Colonic mucosa (tissue), 4 donors: Measurements from ENCODE around the gene SEZ6L. TPM values are rescaled to one million over a fixed set of nuclear protein-coding genes. Genes with fewer than 3 reads are reported as not detected.

Source experiments
- DNase-seq: peaks from one replicate; pipeline ENCODE4 v3.0.0-alpha.2; 2020
- H3K27ac ChIP-seq: fragments of 200-600 bp; one replicate; pipeline ENCODE4 v1.8.0; 2021
- H3K27me3 ChIP-seq: fragments of 200-600 bp; one replicate; pipeline ENCODE4 v1.8.0; 2021
- H3K36me3 ChIP-seq: fragments of 200-600 bp; one replicate; pipeline ENCODE4 v1.8.0; 2021
- H3K4me1 ChIP-seq: fragments of 200-600 bp; one replicate; pipeline ENCODE4 v1.8.0; 2021; ENCODE audit warnings: mild to moderate bottlenecking
- H3K4me3 ChIP-seq: fragments of 200-600 bp; one replicate; pipeline ENCODE4 v1.8.0; 2021
- H3K9ac ChIP-seq, 2 donors: one replicate each; pipeline ENCODE4 v1.7.0; 2013; ENCODE audit warnings: control low read depth in 2 of 2, low read depth in 2 of 2, low read length in 2 of 2
- H3K9me3 ChIP-seq: fragments of 200-600 bp; one replicate; pipeline ENCODE4 v1.8.0; 2021
- CTCF ChIP-seq: fragments of 200-600 bp; IDR thresholded peaks from one replicate; pipeline ENCODE4 v1.8.0; 2022; ENCODE audit warnings: antibody characterized with exemption, mild to moderate bottlenecking
- intact Hi-C: fragments of 100-400 bp; cut with DNase I; formaldehyde crosslinking; loops from one replicate; pipeline ENCODE4 v1.14.1; 2022
- total RNA-seq, 2 donors: library from RNA; stranded (reverse); fragmentation: NEBNext Ultra II Directional in 1 of 2; extraction: Animal tissue kit (Norgen Biotek cat#: 25700) in 1 of 2; gene quantifications; one replicate each; pipeline ENCODE4 v1.2.1, GENCODE V29; 2021
- donor health status: healthy.
- donor health status: DM: no; HTN: no; CAD: no.
- donor health status: DM: no; HTN: no; CAD: no.

Gene SEZ6L
- total RNA-seq, 2 donors from 2014 or later, result 0.32 TPM; not detected in 1

- H3K4me3 ChIP-seq, result no peak overlapping the region
- H3K36me3 ChIP-seq, result no peaks in the 10 kb centered on the region
- H3K4me1 ChIP-seq, result no peaks in the 10 kb centered on the region
- intact Hi-C loops, result no loop called here
- no peak overlapping the region for H3K27ac ChIP-seq
- no peaks in the 10 kb centered on the region for H3K27me3 ChIP-seq
- H3K9me3 ChIP-seq, result no peaks in the 10 kb centered on the region
- TF ChIP-seq CTCF, result no peak
- no peak overlapping the region for H3K9ac ChIP-seq
- no peak for DNase-seq
Observed at GRCh38 chr22:26304730-26305129, 135.5 kb downstream of the SEZ6L start.

GRCh38 chr22:26308467-26308866, 139.2 kb downstream of the SEZ6L start:
- H3K27ac ChIP-seq, result no peak overlapping the region
- intact Hi-C loops, result no loop called here
- DNase-seq, result no peak
- no peaks in the 10 kb centered on the region for H3K27me3 ChIP-seq
- H3K4me1 ChIP-seq, result no peaks in the 10 kb centered on the region
- H3K4me3 ChIP-seq, result no peak overlapping the region
- TF ChIP-seq CTCF, result no peak
- no peak overlapping the region for H3K9ac ChIP-seq
- no peaks in the 10 kb centered on the region for H3K9me3 ChIP-seq
- no peaks in the 10 kb centered on the region for H3K36me3 ChIP-seq

GRCh38 chr22:26310616-26311015, 141.4 kb downstream of the SEZ6L start:
- H3K27me3 ChIP-seq, result no peaks in the 10 kb centered on the region
- intact Hi-C loops, result no loop called here
- H3K4me3 ChIP-seq, result no peak overlapping the region
- no peaks in the 10 kb centered on the region for H3K36me3 ChIP-seq
- no peak for DNase-seq
- no peak overlapping the region for H3K27ac ChIP-seq
- H3K9ac ChIP-seq, result no peak overlapping the region
- H3K9me3 ChIP-seq, result no peaks in the 10 kb centered on the region
- H3K4me1 ChIP-seq, result no peaks in the 10 kb centered on the region
- no peak for TF ChIP-seq CTCF

GRCh38 chr22:26313291-26313690, 144.0 kb downstream of the SEZ6L start:
- H3K36me3 ChIP-seq, result no peaks in the 10 kb centered on the region
- H3K4me1 ChIP-seq, result no peaks in the 10 kb centered on the region
- intact Hi-C loops, result no loop called here
- H3K9me3 ChIP-seq, result no peaks in the 10 kb centered on the region
- no peak overlapping the region for H3K27ac ChIP-seq
- H3K9ac ChIP-seq, result no peak overlapping the region
- no peak overlapping the region for H3K4me3 ChIP-seq
- no peaks in the 10 kb centered on the region for H3K27me3 ChIP-seq
- DNase-seq, result no peak
- TF ChIP-seq CTCF, result no peak

- Histone ChIP-seq H3K4me1 (no peaks in the 10 kb centered on the region), H3K4me3 (no peak overlapping the region), H3K27me3 (no peaks in the 10 kb centered on the region), H3K9ac (no peak overlapping the region), H3K9me3 (no peaks in the 10 kb centered on the region), H3K27ac (no peak overlapping the region), H3K36me3 (no peaks in the 10 kb centered on the region)
- intact Hi-C loops, result no loop called here
- no peak for DNase-seq
- no peak for TF ChIP-seq CTCF
Observed at GRCh38 chr22:26314171-26314570, 144.9 kb downstream of the SEZ6L start.

- Histone ChIP-seq H3K9me3 (no peaks in the 10 kb centered on the region), H3K27ac (no peak overlapping the region), H3K27me3 (no peaks in the 10 kb centered on the region), H3K9ac (no peak overlapping the region), H3K4me1 (no peaks in the 10 kb centered on the region), H3K36me3 (no peaks in the 10 kb centered on the region), H3K4me3 (no peak overlapping the region)
- no peak for TF ChIP-seq CTCF
- intact Hi-C loops, result no loop called here
- no peak for DNase-seq
Observed at GRCh38 chr22:26314656-26315055, 145.4 kb downstream of the SEZ6L start.
